Neural crest cell (in vitro differentiated cells): ENCODE measurements around the gene SLC44A2. TPM values are rescaled to one million over a fixed set of nuclear protein-coding genes. Genes with fewer than 3 reads are reported as not detected.
A peak's percentile ranks its signal among the peaks of the same experiment; 100 is the strongest.
"Not testable (repeated sequence)": the region's sequence is repeated elsewhere in the genome, so short reads cannot be mapped to it uniquely, and the experiment has no call there.

Source experiments
- DNase-seq: peaks from one replicate; pipeline ENCODE4 v3.0.0; 2021; ENCODE audit warnings: low read depth, mixed read lengths, low spot score
- H3K27ac Mint-ChIP-seq: one replicate; pipeline ENCODE4 v1.8.0; 2021; ENCODE audit warnings: mild to moderate bottlenecking, mixed read lengths; ENCODE audit not compliant: unreplicated experiment
- H3K27me3 Mint-ChIP-seq: 2 replicates; pipeline ENCODE4 v1.8.0; 2021; ENCODE audit warnings: low read depth, mild to moderate bottlenecking, mixed read lengths
- H3K36me3 Mint-ChIP-seq: 2 replicates; pipeline ENCODE4 v1.8.0; 2021; ENCODE audit warnings: low read depth, mild to moderate bottlenecking, mixed read lengths
- H3K4me1 Mint-ChIP-seq: 2 replicates; pipeline ENCODE4 v1.8.0; 2021; ENCODE audit warnings: mixed read lengths
- H3K4me3 Mint-ChIP-seq: one replicate; pipeline ENCODE4 v1.8.0; 2021; ENCODE audit warnings: mild to moderate bottlenecking, mixed read lengths
- H3K9me3 Mint-ChIP-seq: 2 replicates; pipeline ENCODE4 v1.8.0; 2021; ENCODE audit warnings: mixed read lengths
- CTCF ChIP-seq: fragments of 200-600 bp; sonication (generic); conservative IDR thresholded peaks from 2 replicates; pipeline ENCODE4 v1.5.0; 2021; ENCODE audit warnings: antibody characterized with exemption, mild to moderate bottlenecking
- total RNA-seq: library from RNA; stranded (reverse); gene quantifications from 2 replicates; pipeline ENCODE4 v1.2.1, GENCODE V29; 2021

SLC44A2 gene
- total RNA-seq, 1 donor from 2014 or later = 99.5 TPM

GRCh38 chr19:10662384-10663251 is 37.3 kb downstream of the SLC44A2 start:
- DNase-seq = no peak
- no peak for TF ChIP-seq CTCF

GRCh38 chr19:10663252-10663563 is 37.9 kb downstream of the SLC44A2 start:
- not testable (repeated sequence) for DNase-seq, H3K27ac Mint-ChIP-seq, H3K9me3 Mint-ChIP-seq
- Mint-ChIP-seq H3K36me3 (peaks cover 18% of the 10 kb centered on the region), H3K27me3 (peaks cover 11% of the 10 kb centered on the region), H3K4me3 (peak overlapping the region; percentile 44), H3K4me1 (peaks cover 34% of the 10 kb centered on the region)

More at GRCh38 chr19:10662384-10663251, 37.3 kb downstream of the SLC44A2 start:
- no peak overlapping the region for H3K27ac Mint-ChIP-seq
- H3K27me3 Mint-ChIP-seq = peaks cover 11% of the 10 kb centered on the region
- no peaks in the 10 kb centered on the region for H3K9me3 Mint-ChIP-seq
- peaks cover 17% of the 10 kb centered on the region for H3K36me3 Mint-ChIP-seq
- H3K4me3 Mint-ChIP-seq = peak overlapping the region; percentile 75
- H3K4me1 Mint-ChIP-seq = peaks cover 30% of the 10 kb centered on the region

GRCh38 chr19:10667867-10668266 is 42.5 kb downstream of the SLC44A2 start:
- no peak overlapping the region for H3K4me3 Mint-ChIP-seq
- TF ChIP-seq CTCF = no peak
- no peak overlapping the region for H3K27ac Mint-ChIP-seq
- H3K36me3 Mint-ChIP-seq = peaks cover 11% of the 10 kb centered on the region
- DNase-seq = no peak
- H3K9me3 Mint-ChIP-seq = no peaks in the 10 kb centered on the region
- peaks cover 19% of the 10 kb centered on the region for H3K4me1 Mint-ChIP-seq
- H3K27me3 Mint-ChIP-seq = peaks cover under 1% of the 10 kb centered on the region

- DNase-seq = no peak
- TF ChIP-seq CTCF = no peak
- Mint-ChIP-seq H3K4me3 (no peak overlapping the region), H3K36me3 (peaks cover 13% of the 10 kb centered on the region), H3K4me1 (peaks cover 18% of the 10 kb centered on the region), H3K27ac (peak overlapping the region; percentile 60), H3K27me3 (no peaks in the 10 kb centered on the region), H3K9me3 (no peaks in the 10 kb centered on the region)
Observed at GRCh38 chr19:10669246-10669645, 43.9 kb downstream of the SLC44A2 start.

- H3K27me3 Mint-ChIP-seq = no peaks in the 10 kb centered on the region
- no peak overlapping the region for H3K27ac Mint-ChIP-seq
- H3K36me3 Mint-ChIP-seq = peaks cover 15% of the 10 kb centered on the region
- TF ChIP-seq CTCF = no peak
- no peak overlapping the region for H3K4me3 Mint-ChIP-seq
- no peak for DNase-seq
- no peaks in the 10 kb centered on the region for H3K9me3 Mint-ChIP-seq
- H3K4me1 Mint-ChIP-seq = peaks cover 18% of the 10 kb centered on the region
Observed at GRCh38 chr19:10670182-10670581, 44.8 kb downstream of the SLC44A2 start.
